ENCODE measurements around the gene ELN.

- TF ChIP-seq POLR2A (IDR thresholded peaks at IDR 0.05; ENCODE audit: control extremely low read depth in 1 of 2, low read depth in 2 of 2, low read length in 2 of 2) (no peak), CTCF (IDR thresholded peaks at IDR 0.05; ENCODE audit: control extremely low read depth in 1 of 3, insufficient read depth in 1 of 3, low read depth in 1 of 3, low read length in 3 of 3) (no peak), SP1 (IDR thresholded peaks at IDR 0.05; ENCODE audit: low read depth, low read length) (no peak), CBX8 (IDR thresholded peaks at IDR 0.05; ENCODE audit: borderline replicate concordance, low read depth, low read length) (no peak), KDM5A (IDR thresholded peaks at IDR 0.05; ENCODE audit: low read length) (no peak), POLR2AphosphoS5 (IDR thresholded peaks at IDR 0.05; ENCODE audit: low read depth, low read length) (no peak), EZH2 (IDR thresholded peaks at IDR 0.05; ENCODE audit: low read depth, low read length, severe bottlenecking) (no peak), TEAD4 (IDR thresholded peaks at IDR 0.05; ENCODE audit: low read depth, low read length) (no peak), CEBPB (IDR thresholded peaks at IDR 0.05; ENCODE audit: low read depth, low read length) (no peak), RXRA (IDR thresholded peaks at IDR 0.05; ENCODE audit: insufficient read depth, low read depth, low read length) (no peak), ATF3 (IDR thresholded peaks at IDR 0.05; ENCODE audit: insufficient read depth, low read depth, low read length) (no peak), SAP30 (IDR thresholded peaks at IDR 0.05; ENCODE audit: insufficient read depth, insufficient replicate concordance, low read length) (no peak), TAF1 (IDR thresholded peaks at IDR 0.05; ENCODE audit: low read depth, low read length) (no peak), EP300 (IDR thresholded peaks at IDR 0.05; ENCODE audit: borderline replicate concordance in 1 of 2, low read depth in 2 of 2, low read length in 2 of 2) (no peak)
Measured at GRCh38 chr7:74006032-74006431, 21.9 kb upstream of the ELN start.
